Lower leg skin (tissue), 4 donors: Measurements from ENCODE around the gene RPTOR. TPM values are rescaled to one million over a fixed set of nuclear protein-coding genes. Genes with fewer than 3 reads are reported as not detected.

Source experiments
- DNase-seq, 2 donors: peaks; one replicate each; pipeline ENCODE4 v3.0.0-alpha.2; 2019; ENCODE audit warnings: low spot score in 2 of 2
- H3K4me3 ChIP-seq: fragments of 200-600 bp; sonication (generic); 2 replicates; pipeline ENCODE4 v1.5.1; 2017; ENCODE audit warnings: mild to moderate bottlenecking, low read depth; ENCODE audit not compliant: poor library complexity, severe bottlenecking
- POLR2A ChIP-seq, 2 donors: fragments of 450-650 bp; IDR thresholded peaks; one replicate each; pipeline ENCODE4 v1.6.1; 2016 to 2017; ENCODE audit warnings: antibody characterized with exemption in 2 of 2, mild to moderate bottlenecking in 1 of 2, moderate library complexity in 1 of 2
- WGBS, 2 donors: methylation state at CpG; one replicate each; pipeline ENCODE4 v1.1.5; 2018; 5-methylcytosine and 5-hydroxymethylcytosine counted together
- intact Hi-C: fragments of 100-400 bp; cut with DNase I; formaldehyde crosslinking; loops from one replicate; pipeline ENCODE4 v1.15.0; 2023; ENCODE audit warnings: low total_unique reads
- total RNA-seq, 4 donors: library from RNA; depleted of rRNA; stranded (reverse); fragments of >200 nt; gene quantifications; one replicate each; pipeline ENCODE4 v1.1.0, GENCODE V29; 2016
- TF ChIP-seq, protein P1 (sequence below), 3 donors: fragments of 450-650 bp; IDR thresholded peaks; one replicate each; pipeline ENCODE4 v1.5.1; 2016; ENCODE audit warnings: antibody characterized with exemption in 3 of 3, mild to moderate bottlenecking in 3 of 3, moderate library complexity in 2 of 3

RPTOR gene
- total RNA-seq, 4 donors from 2014 or later, result 30.7 to 68.2 (median 39.8) TPM

DNA sequence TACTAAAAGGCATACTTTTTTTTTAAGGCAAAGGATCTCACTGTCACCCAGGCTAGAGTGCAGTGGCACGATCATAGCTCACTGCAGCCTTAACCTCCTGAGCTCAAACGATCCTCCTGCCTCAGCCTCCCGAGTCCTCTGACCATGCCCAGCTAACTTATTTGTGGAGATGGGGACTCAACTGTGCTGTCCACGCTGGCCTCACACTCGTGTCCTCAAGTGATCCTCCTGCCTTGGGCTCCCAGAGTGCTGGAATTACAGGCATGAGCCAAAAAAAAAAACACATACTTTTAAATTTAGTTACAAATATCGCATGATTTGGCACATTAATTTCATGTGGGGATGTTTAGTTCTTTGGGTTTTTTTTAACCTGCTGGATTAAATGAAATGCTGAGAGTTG lies 239.3 kb downstream of the RPTOR start:
- DNase-seq, result peak in 1 of 2 donors; percentile 75
- TF ChIP-seq, protein P1, sequence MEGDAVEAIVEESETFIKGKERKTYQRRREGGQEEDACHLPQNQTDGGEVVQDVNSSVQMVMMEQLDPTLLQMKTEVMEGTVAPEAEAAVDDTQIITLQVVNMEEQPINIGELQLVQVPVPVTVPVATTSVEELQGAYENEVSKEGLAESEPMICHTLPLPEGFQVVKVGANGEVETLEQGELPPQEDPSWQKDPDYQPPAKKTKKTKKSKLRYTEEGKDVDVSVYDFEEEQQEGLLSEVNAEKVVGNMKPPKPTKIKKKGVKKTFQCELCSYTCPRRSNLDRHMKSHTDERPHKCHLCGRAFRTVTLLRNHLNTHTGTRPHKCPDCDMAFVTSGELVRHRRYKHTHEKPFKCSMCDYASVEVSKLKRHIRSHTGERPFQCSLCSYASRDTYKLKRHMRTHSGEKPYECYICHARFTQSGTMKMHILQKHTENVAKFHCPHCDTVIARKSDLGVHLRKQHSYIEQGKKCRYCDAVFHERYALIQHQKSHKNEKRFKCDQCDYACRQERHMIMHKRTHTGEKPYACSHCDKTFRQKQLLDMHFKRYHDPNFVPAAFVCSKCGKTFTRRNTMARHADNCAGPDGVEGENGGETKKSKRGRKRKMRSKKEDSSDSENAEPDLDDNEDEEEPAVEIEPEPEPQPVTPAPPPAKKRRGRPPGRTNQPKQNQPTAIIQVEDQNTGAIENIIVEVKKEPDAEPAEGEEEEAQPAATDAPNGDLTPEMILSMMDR (IDR thresholded peaks at IDR 0.05), result no peak
- no peak for TF ChIP-seq POLR2A (IDR thresholded peaks at IDR 0.05)
- no peak overlapping the region for H3K4me3 ChIP-seq
- WGBS, 2 donors, result 69 to 71% methylated on average over 6 of the region's 6 CpGs
- intact Hi-C loops, result no loop called here

DNA sequence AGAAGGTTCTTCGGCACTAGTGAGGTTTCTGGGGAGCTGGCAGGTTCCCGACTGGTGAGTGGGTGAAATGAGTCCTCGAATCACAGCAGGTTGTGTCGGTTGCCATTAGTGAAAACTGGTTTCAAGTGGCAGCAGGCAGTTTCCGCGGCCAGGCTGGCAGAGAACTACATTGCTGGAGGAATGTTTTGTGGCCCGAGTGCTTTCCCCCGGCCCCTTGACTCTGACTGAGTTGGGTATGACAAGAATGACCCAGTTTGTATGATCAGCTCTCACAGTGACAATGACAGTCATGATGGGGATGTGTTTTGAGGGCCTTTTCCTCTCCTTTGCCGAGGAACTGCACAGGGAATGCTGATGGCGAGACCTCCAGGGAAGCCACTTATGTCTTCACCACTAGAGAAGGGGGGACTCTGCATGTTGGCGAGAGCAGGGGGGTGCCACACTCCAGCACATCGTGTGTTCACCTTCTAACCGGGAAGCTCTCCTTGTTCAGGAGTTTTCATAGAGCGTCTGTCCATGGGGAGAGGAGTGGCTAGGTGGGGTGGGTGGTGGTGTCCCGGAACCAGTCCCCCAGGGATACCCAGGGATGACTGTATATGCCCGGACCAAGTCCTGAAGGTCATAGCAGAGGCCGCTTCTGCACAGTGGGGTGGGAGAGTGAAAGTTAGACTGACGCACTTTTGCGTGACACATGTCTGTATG lies 241.0 kb downstream of the RPTOR start:
- no peak for TF ChIP-seq POLR2A (IDR thresholded peaks at IDR 0.05)
- TF ChIP-seq, protein P1 (IDR thresholded peaks at IDR 0.05), result no peak
- 89 to 90% methylated on average over 19 of the region's 19 CpGs for WGBS, 2 donors
- no peak overlapping the region for H3K4me3 ChIP-seq
- peak in 1 of 2 donors; percentile 71 for DNase-seq
- intact Hi-C loops, result no loop called here

DNA sequence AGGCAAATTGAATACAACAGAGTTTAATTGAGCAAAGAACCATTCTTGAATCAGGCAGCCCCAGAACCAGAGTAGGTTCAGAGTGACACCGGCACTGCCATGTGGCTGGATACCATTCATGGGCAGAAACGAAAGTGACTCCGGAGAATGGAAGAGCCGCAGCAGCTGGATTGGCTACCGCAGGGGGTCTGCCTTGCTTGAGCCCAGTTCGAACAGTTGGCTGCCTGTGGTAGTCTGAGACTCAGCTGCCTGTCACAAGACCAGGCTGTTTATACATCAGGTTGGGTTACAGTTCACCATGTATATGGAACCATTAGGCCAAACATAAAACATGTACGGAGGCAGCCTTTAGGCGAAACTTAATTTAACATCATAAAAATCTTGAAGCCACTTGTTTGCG lies 241.8 kb downstream of the RPTOR start:
- DNase-seq, result no peak
- 90 to 93% methylated on average over 9 of the region's 9 CpGs for WGBS, 2 donors
- intact Hi-C loops, result no loop called here
- H3K4me3 ChIP-seq, result no peak overlapping the region
- TF ChIP-seq POLR2A (IDR thresholded peaks at IDR 0.05), result no peak
- TF ChIP-seq, protein P1 (IDR thresholded peaks at IDR 0.05), result no peak

DNA sequence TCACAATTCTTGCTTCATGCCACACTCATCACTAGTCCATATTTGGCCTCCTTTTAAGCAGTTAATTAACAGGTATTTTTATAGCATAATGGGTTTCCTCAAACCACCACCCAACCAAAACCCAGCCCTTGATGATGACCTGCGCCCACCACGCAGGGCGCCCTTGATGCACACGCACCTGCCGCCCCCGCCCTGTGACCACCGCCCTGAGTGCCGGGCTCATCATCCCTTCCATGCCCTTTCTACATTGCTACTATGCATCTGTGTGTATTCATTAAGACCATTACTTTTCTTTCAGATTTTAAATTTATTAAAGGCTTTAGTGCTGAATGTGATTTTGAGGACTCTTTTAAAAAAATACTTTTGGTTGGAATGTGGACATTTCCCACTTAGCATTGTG lies 242.2 kb downstream of the RPTOR start:
- no peak for TF ChIP-seq POLR2A (IDR thresholded peaks at IDR 0.05)
- TF ChIP-seq, protein P1 (IDR thresholded peaks at IDR 0.05), result no peak
- no peak overlapping the region for H3K4me3 ChIP-seq
- DNase-seq, result peak in 1 of 2 donors; percentile 76
- WGBS, 2 donors, result 91% methylated on average over 8 of the region's 8 CpGs
- intact Hi-C loops, result no loop called here

DNA sequence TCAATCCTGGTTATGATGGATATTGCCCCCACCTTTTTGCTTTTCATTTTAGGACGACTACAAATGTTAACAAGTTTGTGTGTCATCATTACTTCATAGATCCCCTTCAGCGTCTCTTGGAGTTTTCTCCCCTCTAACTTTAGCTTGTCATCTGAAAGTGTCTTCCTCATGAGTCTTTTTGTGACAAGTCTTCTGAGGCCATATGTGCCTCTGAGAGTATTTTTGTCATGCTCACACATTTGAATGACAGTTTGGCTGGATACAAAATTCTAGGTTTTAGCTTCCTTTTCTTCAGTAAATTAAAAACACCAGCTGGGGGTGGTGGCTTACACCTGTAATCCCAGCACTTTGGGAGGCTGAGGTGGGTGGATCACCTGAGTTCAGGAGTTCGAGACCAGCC lies 243.2 kb downstream of the RPTOR start:
- 94 to 95% methylated on average over 3 of the region's 3 CpGs for WGBS, 2 donors
- intact Hi-C loops, result no loop called here
- no peak for DNase-seq
- TF ChIP-seq POLR2A (IDR thresholded peaks at IDR 0.05), result no peak
- H3K4me3 ChIP-seq, result no peak overlapping the region

DNA sequence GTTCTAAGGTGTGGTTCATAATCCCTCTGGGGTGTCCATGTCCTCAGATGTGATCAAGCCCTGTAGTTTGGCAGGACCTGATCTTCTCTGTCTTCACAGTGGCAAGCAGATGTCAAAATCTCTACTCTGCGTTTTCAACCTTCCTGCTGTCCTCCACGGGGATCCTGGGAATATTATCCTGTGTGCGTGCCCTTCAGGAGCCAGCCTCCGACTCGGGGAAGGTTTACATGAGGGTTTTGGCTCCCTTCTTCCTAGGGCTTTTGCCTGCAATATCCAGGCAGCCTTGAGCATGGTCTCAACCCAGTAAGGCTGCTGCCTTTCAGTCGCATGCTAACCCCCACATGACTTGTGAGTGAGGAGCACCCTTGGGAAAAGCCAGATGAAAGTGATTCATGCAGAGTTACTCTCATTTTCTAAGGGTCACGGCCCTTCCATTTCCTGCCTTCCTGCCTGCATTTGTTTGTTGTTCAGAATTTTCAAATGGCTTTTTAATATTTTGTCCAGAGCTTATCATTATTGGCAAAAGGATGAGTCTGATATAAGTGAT lies 244.8 kb downstream of the RPTOR start:
- peak; percentile 70 to 85 for DNase-seq
- TF ChIP-seq, protein P1 (IDR thresholded peaks at IDR 0.05), result no peak
- no peak for TF ChIP-seq POLR2A (IDR thresholded peaks at IDR 0.05)
- WGBS, 2 donors, result 35% methylated on average over 7 of the region's 7 CpGs
- intact Hi-C loops, result no loop called here
- H3K4me3 ChIP-seq, result no peak overlapping the region
